ENCODE results near the gene C12orf54.

DNA sequence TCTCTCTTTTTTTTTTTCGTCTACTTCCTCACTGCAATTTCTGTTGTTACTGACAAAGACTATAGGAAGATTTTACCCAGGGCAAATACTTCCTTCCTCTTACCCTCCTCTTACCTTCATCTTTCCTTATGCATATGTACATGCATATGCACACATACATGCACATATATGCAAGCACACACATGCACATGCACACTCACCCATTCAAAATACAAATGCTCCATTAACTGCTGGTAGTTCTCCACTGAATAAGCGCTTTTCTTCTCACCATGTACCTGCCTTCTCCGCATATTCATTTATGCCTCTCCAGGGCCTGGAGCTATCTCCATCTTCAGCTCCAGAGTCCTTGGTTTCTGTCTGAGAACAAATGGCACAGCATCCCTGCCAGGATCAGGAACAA, 632 bp downstream of the C12orf54 start:
- TF ChIP-seq, protein P1, sequence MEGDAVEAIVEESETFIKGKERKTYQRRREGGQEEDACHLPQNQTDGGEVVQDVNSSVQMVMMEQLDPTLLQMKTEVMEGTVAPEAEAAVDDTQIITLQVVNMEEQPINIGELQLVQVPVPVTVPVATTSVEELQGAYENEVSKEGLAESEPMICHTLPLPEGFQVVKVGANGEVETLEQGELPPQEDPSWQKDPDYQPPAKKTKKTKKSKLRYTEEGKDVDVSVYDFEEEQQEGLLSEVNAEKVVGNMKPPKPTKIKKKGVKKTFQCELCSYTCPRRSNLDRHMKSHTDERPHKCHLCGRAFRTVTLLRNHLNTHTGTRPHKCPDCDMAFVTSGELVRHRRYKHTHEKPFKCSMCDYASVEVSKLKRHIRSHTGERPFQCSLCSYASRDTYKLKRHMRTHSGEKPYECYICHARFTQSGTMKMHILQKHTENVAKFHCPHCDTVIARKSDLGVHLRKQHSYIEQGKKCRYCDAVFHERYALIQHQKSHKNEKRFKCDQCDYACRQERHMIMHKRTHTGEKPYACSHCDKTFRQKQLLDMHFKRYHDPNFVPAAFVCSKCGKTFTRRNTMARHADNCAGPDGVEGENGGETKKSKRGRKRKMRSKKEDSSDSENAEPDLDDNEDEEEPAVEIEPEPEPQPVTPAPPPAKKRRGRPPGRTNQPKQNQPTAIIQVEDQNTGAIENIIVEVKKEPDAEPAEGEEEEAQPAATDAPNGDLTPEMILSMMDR (conservative IDR thresholded peaks at IDR 0.05; ENCODE audit: low read length) = no peak
- no peak for TF ChIP-seq EZH2phosphoT487 (IDR thresholded peaks at IDR 0.05; ENCODE audit: borderline replicate concordance, low read depth, low read length)
